Activated naive CD4-positive, alpha-beta T cell (primary cell): ENCODE data around the gene TEX2.

ENCODE experiments used
- DNase-seq, 4 experiments: peaks; one replicate each; lab custom pipeline; 2025; lab: John Stamatoyannopoulos, UW

The TEX2 gene

DNA sequence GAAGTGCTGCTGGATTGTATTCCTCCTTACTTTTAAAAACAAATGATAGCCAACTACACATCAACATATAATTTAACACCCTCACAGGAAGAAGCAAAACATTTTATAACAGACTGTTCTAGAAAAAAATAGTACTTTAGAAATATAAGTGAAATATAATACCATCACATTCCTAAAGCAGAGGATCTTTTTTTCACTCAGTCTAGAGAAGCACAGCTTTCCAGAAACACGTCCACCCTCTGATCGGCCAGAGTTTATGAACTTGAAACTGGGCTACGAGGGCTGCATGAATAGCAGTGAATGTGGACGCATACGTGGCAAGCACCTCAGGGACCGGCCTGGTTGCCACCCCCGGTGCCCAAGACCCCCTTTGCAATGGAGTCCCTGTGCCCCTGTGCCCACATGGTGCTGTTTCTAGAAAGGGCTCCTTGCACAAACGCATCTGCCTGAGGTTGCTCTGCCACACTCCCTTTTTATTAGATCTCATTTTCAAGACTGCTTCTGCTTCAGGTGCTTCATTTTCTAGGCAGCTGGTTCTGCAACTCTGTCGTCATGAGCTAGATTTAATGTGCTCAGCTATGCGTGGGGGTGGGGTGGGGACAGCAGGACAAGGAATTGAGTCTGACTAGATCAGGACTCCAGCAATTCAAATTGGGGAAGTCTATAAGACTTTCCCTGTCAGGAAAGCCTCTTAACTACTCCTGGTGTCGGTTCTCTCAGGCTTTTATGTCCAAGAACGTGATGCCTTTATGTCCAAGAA is 104.0 kb downstream of the TEX2 start:
- DNase-seq: no peak

DNA sequence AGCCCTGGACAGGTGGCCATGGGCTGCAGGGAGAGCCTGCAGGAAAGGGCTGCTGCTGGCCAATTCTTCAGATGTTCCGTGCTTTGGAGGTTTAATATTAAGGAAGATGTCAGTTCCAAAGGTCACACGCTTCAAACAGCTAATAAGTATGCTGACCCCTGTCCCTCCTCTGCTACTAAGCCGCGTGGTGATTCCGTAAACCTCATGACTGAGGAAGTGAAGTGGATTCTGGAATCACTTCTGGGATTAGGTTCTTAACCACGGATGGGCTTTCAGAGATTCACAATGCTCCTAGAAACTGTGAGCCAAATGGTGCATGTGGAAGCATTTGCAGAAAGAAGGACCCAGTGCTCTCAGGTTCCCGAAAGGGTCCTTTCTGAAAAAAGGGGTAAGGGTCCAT is 104.7 kb downstream of the TEX2 start:
- no peak for DNase-seq

GRCh38 chr17:64157669-64158180 is 105.3 kb downstream of the TEX2 start:
- DNase-seq: no peak

DNA sequence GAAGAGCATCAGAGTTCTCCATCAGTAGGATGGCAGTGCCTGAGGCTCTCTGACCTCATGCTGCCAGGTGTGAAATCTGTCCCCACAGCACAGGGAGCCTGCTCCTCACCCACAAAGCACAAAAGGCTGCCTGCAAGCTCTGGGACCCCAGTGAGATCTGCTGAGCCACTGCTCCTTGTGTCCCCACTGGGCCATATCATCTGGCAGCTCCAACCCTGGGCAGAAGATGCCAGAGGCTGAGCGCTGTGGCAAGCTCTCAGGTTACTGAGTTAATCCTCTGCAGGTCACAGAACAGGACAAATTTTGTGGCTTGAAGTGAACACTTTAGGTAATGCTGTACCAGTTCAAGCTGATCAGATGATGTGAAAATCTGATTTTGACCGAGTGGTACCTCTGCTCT is 106.4 kb downstream of the TEX2 start:
- no peak for DNase-seq

- no peak for DNase-seq
Measured at GRCh38 chr17:64155751-64156544, 107.1 kb downstream of the TEX2 start.

DNA sequence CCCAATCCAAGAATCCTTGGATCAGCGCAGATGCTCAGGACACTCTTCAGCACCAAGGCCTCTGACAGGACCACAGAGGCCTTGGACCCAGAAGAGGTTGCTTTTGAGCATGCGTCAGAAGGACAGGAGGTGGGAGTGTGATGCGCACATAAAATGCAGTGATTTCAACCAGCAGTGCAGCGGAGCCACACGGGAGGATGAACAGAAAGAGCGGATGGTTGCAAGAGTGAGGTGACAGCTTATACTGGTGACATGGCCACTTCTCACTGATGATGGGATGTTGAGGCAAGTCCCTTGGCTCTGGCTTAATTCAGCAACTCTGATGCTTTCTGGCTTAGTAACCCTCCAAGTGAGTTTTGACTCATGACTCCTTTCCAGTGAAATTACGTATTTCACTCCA is 107.9 kb downstream of the TEX2 start:
- no peak for DNase-seq

- DNase-seq: no peak
Measured at GRCh38 chr17:64154717-64155116, 108.3 kb downstream of the TEX2 start.

DNA sequence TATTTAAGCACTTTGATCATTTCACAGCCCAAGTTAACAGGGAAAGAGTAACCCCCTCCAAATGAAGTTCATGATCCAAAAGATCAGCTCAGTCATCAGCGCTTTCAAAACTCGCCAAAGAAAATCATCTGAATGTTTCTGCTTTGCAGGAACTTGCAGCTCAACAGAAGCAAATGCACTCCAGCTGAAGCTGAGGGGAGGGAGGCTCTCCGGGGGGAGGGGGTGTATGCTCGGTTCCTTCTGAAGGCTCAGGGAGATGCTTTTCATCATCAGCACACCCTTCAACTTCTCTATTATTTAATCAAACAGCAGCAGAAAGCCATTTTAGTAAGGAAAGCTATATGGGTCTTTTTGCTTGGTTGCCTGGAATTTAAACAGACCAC is 108.8 kb downstream of the TEX2 start:
- no peak for DNase-seq

GRCh38 chr17:64153565-64154312 is 109.3 kb downstream of the TEX2 start:
- DNase-seq: no peak

GRCh38 chr17:64152428-64153125 is 110.5 kb downstream of the TEX2 start:
- no peak for DNase-seq

DNA sequence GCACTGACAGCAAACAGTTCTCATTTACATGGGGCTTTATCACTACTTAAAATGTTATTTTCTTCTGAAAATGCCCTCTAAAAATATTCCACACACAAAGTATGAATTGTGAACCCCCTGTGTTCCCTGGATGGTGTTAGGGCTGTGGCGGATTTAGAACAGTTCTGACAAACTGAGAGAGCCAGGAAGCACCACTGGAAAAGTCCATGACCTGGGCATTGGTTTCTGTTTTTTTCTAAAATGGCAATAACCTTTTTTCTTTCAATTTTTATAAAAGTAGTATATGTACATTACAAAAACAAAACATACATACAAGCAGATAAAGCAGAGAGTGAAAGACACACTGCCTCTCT is 112.1 kb downstream of the TEX2 start:
- DNase-seq: no peak

DNA sequence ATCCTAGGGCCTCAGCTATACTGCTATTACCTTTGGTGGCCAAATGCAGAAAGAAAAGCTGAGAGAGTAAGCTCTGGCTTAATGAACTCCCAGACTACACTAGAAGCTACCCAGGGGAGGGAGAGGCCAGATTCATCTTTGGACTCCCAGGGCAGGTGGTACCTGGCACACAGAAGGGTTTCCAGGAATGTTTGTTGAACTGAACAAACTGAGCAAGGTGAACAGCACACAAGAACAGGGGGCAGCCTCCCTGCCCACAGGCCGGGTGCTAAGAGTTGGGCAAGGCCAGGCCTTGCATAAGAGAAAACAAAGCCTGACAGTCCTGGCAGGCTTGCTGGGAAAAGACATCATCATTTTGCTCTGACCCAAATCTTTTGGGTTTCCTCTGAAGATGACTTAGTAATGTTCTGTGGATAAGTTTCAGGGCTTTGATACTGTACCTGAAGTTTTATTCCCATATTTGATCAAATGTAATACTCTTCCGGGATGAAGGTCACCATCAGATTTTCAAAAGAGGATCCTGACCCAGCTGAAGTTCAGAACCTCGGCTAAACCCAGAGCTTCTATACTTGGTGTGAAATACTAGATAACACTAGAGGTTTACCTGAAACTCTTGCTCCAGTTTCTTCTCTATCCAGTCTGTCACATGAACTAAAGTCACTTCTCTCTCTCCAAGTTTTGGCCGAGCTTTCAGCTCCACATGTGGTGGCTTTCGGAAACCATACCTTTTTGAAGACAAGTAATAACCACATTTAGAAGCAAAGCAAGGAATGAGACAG is 112.6 kb downstream of the TEX2 start:
- DNase-seq: no peak

DNA sequence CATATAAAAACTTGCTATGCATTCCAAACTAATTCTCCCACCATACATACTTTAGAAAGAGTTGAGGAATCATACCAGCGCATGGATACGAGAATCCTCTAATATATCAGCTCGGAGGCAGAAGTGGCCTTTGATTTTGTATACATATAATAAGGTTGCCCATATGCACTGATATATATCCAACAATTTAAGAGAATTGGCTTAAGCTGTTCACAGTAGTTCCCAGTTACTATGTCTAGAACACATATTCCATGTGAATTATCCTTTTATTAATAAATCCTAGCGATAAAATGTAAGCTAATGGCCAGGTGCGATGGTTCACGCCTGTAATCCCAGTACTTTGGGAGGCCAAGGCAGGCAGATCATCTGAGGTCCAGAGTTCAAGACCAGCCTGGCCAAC is 113.9 kb downstream of the TEX2 start:
- DNase-seq: no peak

DNA sequence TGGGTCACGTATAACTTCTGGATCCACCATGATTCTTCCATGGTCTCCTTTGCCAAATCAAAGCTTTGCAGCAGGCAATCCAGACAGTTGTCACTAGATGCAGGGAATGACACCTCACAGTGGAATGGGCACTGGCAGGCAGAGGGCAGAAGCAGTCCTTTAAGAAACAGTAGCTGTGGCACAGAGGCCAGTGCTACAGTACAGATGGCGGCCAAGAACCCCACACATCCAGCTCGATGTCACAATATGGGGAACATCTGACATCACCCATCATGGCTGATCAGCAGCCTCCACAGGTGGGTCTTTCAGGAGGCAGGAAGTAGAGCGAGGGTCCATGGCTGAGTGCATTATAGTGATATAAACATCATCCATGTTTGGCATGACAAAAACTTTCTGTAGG is 114.4 kb downstream of the TEX2 start:
- no peak for DNase-seq

GRCh38 chr17:64148017-64148631 is 114.9 kb downstream of the TEX2 start:
- DNase-seq: no peak

- no peak for DNase-seq
Measured at GRCh38 chr17:64147110-64148016, 115.7 kb downstream of the TEX2 start.

DNA sequence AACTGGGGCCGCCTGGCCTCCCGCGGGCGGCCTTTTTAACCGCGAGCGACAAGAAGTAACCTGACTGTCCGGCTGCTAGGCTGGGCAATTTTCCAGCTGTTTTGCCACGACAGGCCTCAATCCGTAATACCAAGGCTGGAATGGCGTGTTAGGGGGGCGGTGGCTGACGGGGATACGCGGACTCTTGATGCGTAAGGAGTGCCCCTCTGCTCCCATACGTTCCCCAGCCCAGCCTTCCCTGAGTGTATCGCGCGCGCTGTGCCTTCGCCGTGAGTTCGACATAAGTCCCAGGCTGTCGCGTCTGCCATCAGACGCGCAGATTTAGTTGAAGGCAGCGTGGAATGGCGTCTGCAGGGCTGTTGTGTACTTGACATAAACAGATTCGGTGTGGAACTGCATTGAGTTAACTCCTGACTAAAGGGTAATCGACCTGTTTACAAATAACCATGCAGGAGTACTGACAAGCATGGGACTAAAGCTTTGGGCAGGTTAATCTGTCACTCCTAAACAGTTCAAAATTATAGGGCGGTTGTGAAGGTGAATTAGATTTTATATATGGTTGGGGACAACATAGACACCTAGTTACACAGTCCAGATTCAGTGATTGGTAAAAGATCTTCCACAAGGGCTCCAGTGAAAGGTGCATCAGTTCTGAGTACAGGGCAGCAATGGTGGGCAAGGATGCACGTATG is 116.5 kb downstream of the TEX2 start:
- DNase-seq: peak; percentile 40 to 50 (median 44)

- peak; percentile 85 to 93 (median 91) for DNase-seq
Measured at GRCh38 chr17:64145751-64146417, 117.2 kb downstream of the TEX2 start.

- DNase-seq: no peak
Measured at GRCh38 chr17:64145375-64145750, 117.7 kb downstream of the TEX2 start.
